Activated T-cell treated with anti-CD3 and anti-CD28 coated beads, Interleukin-2, amount 50 U/mL, for 72 hours (primary cell): Measurements from ENCODE around the gene LRBA. TPM values are rescaled to one million over a fixed set of nuclear protein-coding genes. Genes with fewer than 3 reads are reported as not detected.

Experiments used
- ATAC-seq, 2 donors: fragments of 150-1000 bp; cut with Tn5 transposase; replicated peaks in 1 of 2; 2 replicates each; pipeline ENCODE4 v1.10.0; 2021; ENCODE audit warnings: moderate library complexity in 2 of 2, mild to moderate bottlenecking in 1 of 2
- DNase-seq, 2 donors: peaks; one replicate each; pipeline ENCODE4 v3.0.0; 2021 to 2022; ENCODE audit warnings: mixed read lengths in 1 of 2
- H3K27ac Mint-ChIP-seq: one replicate; pipeline ENCODE4 v1.8.0; 2022; ENCODE audit warnings: mild to moderate bottlenecking, moderate library complexity, mixed read lengths
- H3K27me3 Mint-ChIP-seq: one replicate; pipeline ENCODE4 v1.8.0; 2022; ENCODE audit warnings: low read depth, mixed read lengths
- H3K36me3 Mint-ChIP-seq, 2 donors: one replicate each; pipeline ENCODE4 v1.8.0; 2022; ENCODE audit warnings: mixed read lengths in 2 of 2, mild to moderate bottlenecking in 1 of 2; ENCODE audit not compliant: insufficient read depth in 2 of 2
- H3K4me1 Mint-ChIP-seq: one replicate; pipeline ENCODE4 v1.8.0; 2022; ENCODE audit warnings: low read depth, mixed read lengths
- H3K4me3 Mint-ChIP-seq, 2 donors: one replicate each; pipeline ENCODE4 v1.8.0; 2022; ENCODE audit warnings: mild to moderate bottlenecking in 2 of 2, mixed read lengths in 2 of 2, moderate library complexity in 2 of 2
- H3K9me3 Mint-ChIP-seq, 2 donors: one replicate each; pipeline ENCODE4 v1.8.0; 2022; ENCODE audit warnings: mixed read lengths in 2 of 2
- total RNA-seq, 2 donors: library from RNA; stranded (reverse); gene quantifications; one replicate each; pipeline ENCODE4 v1.2.3, GENCODE V29; 2022

LRBA gene
- total RNA-seq, 2 donors from 2014 or later = 46.3 to 56.6 TPM

GRCh38 chr4:150231107-150231770 is 783.8 kb downstream of the LRBA start:
- Mint-ChIP-seq H3K4me1 (no peaks in the 10 kb centered on the region), H3K9me3 (no peaks in the 10 kb centered on the region), H3K4me3 (no peak overlapping the region), H3K36me3 (no peaks in the 10 kb centered on the region), H3K27ac (no peak overlapping the region), H3K27me3 (peaks cover 43% of the 10 kb centered on the region)
- DNase-seq (no peak), ATAC-seq (no peak)

GRCh38 chr4:150230561-150230960 is 784.5 kb downstream of the LRBA start:
- Mint-ChIP-seq H3K4me1 (no peaks in the 10 kb centered on the region), H3K27me3 (peaks cover 44% of the 10 kb centered on the region), H3K9me3 (no peaks in the 10 kb centered on the region), H3K27ac (no peak overlapping the region), H3K36me3 (no peaks in the 10 kb centered on the region), H3K4me3 (no peak overlapping the region)
- DNase-seq (no peak), ATAC-seq (no peak)

- H3K9me3 Mint-ChIP-seq = no peaks in the 10 kb centered on the region
- H3K27me3 Mint-ChIP-seq = peaks cover 36% of the 10 kb centered on the region
- ATAC-seq = no peak
- H3K36me3 Mint-ChIP-seq = no peaks in the 10 kb centered on the region
- H3K4me1 Mint-ChIP-seq = no peaks in the 10 kb centered on the region
- no peak overlapping the region for H3K4me3 Mint-ChIP-seq
- DNase-seq = no peak
- H3K27ac Mint-ChIP-seq = no peak overlapping the region
These were observed 785.6 kb downstream of the LRBA start for GRCh38 chr4:150229520-150229919.

GRCh38 chr4:150224896-150225591 is 790.0 kb downstream of the LRBA start:
- Mint-ChIP-seq H3K36me3 (no peaks in the 10 kb centered on the region), H3K4me1 (no peaks in the 10 kb centered on the region), H3K9me3 (no peaks in the 10 kb centered on the region), H3K27me3 (peaks cover 15% of the 10 kb centered on the region), H3K4me3 (no peak overlapping the region), H3K27ac (no peak overlapping the region)
- ATAC-seq (no peak), DNase-seq (no peak)

GRCh38 chr4:150219841-150220240 is 795.2 kb downstream of the LRBA start:
- no peaks in the 10 kb centered on the region for H3K36me3 Mint-ChIP-seq
- H3K27ac Mint-ChIP-seq = no peak overlapping the region
- ATAC-seq = no peak
- H3K27me3 Mint-ChIP-seq = no peaks in the 10 kb centered on the region
- H3K9me3 Mint-ChIP-seq = no peaks in the 10 kb centered on the region
- no peak overlapping the region for H3K4me3 Mint-ChIP-seq
- DNase-seq = no peak
- H3K4me1 Mint-ChIP-seq = no peaks in the 10 kb centered on the region

GRCh38 chr4:150218447-150218846 is 796.6 kb downstream of the LRBA start:
- no peaks in the 10 kb centered on the region for H3K36me3 Mint-ChIP-seq
- DNase-seq = no peak
- no peaks in the 10 kb centered on the region for H3K4me1 Mint-ChIP-seq
- H3K27ac Mint-ChIP-seq = no peak overlapping the region
- H3K4me3 Mint-ChIP-seq = no peak overlapping the region
- no peaks in the 10 kb centered on the region for H3K27me3 Mint-ChIP-seq
- no peak for ATAC-seq
- no peaks in the 10 kb centered on the region for H3K9me3 Mint-ChIP-seq

- H3K9me3 Mint-ChIP-seq = no peaks in the 10 kb centered on the region
- no peak overlapping the region for H3K27ac Mint-ChIP-seq
- H3K4me3 Mint-ChIP-seq = no peak overlapping the region
- H3K36me3 Mint-ChIP-seq = no peaks in the 10 kb centered on the region
- ATAC-seq (no peak), DNase-seq (no peak)
- H3K4me1 Mint-ChIP-seq = no peaks in the 10 kb centered on the region
- no peaks in the 10 kb centered on the region for H3K27me3 Mint-ChIP-seq
These were observed 797.3 kb downstream of the LRBA start for GRCh38 chr4:150217808-150218207.

GRCh38 chr4:150217192-150217591 is 797.9 kb downstream of the LRBA start:
- ATAC-seq (no peak), DNase-seq (no peak)
- H3K36me3 Mint-ChIP-seq = no peaks in the 10 kb centered on the region
- H3K27me3 Mint-ChIP-seq = peaks cover under 1% of the 10 kb centered on the region
- H3K9me3 Mint-ChIP-seq = no peaks in the 10 kb centered on the region
- no peak overlapping the region for H3K27ac Mint-ChIP-seq
- no peaks in the 10 kb centered on the region for H3K4me1 Mint-ChIP-seq
- no peak overlapping the region for H3K4me3 Mint-ChIP-seq

GRCh38 chr4:150216726-150217125 is 798.4 kb downstream of the LRBA start:
- H3K4me1 Mint-ChIP-seq = no peaks in the 10 kb centered on the region

GRCh38 chr4:150215601-150216000 is 799.5 kb downstream of the LRBA start:
- no peak for DNase-seq
- Mint-ChIP-seq H3K27ac (no peak overlapping the region), H3K9me3 (no peaks in the 10 kb centered on the region), H3K4me1 (no peaks in the 10 kb centered on the region), H3K4me3 (no peak overlapping the region), H3K27me3 (peaks cover 8% of the 10 kb centered on the region), H3K36me3 (no peaks in the 10 kb centered on the region)
- ATAC-seq = no peak

More at GRCh38 chr4:150216726-150217125, 798.4 kb downstream of the LRBA start:
- Mint-ChIP-seq H3K27me3 (peaks cover 5% of the 10 kb centered on the region), H3K4me3 (no peak overlapping the region), H3K27ac (no peak overlapping the region), H3K9me3 (no peaks in the 10 kb centered on the region), H3K36me3 (no peaks in the 10 kb centered on the region)
- DNase-seq (no peak), ATAC-seq (no peak)

Other genes starting within 250 kb of the LRBA start
- gene RPS3A, start 84.3 kb upstream of the LRBA start, total RNA-seq = 1,000 to 10,000 TPM; 2,606 to 2,707 TPM